ENCODE data around the gene OR2C1. TPM values are rescaled to one million over a fixed set of nuclear protein-coding genes. Genes with fewer than 3 reads are reported as not detected.

The OR2C1 gene
- total RNA-seq, 1 experiment from 2014 or later, result not detected

DNA sequence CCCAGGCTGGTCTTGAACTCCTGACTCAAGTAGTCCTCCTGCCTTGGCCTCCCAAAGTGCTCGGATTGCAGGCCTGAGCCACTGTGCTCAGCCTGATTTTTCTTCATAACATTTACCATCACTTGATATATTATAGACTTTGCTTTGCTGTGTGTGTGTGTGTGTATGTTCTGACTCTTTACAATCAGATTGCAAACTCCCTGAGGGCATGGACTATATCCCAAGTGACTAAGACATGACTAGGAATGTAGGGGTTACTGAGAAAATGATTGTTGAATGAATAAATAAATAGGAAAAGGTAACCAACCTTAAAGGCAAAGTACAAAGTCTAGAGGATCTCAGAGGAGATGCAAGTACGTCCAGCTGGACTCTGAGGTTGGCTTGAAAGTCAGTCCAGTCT lies 9.6 kb upstream of the OR2C1 start:
- Mint-ChIP-seq H3K27ac (no peak overlapping the region), H3K4me3 (no peak overlapping the region), H3K9me3 (peaks cover 65 to 75% of the 10 kb centered on the region in 2 experiments), H3K36me3 (ENCODE audit: insufficient read depth in 1 of 3, low read depth in 3 of 3) (no peaks in the 10 kb centered on the region), H3K27me3 (ENCODE audit: low read depth) (peaks cover 18% of the 10 kb centered on the region), H3K4me1 (no peaks in the 10 kb centered on the region)
- no peaks in the 10 kb centered on the region for H3K27me3 ChIP-seq (ENCODE audit: insufficient read depth, low read length)
- H3K4ac ChIP-seq (ENCODE audit: low read depth, low read length), result no peak overlapping the region
- H3K9me3 ChIP-seq (ENCODE audit: control insufficient read depth, low read depth, low read length), result peaks cover 15% of the 10 kb centered on the region
- no peak overlapping the region for H2AK5ac ChIP-seq (ENCODE audit: insufficient read length, low read length)
- H3K4me1 ChIP-seq (ENCODE audit: insufficient read depth, low read length), result no peaks in the 10 kb centered on the region
- no peaks in the 10 kb centered on the region for H4K20me1 ChIP-seq (ENCODE audit: control insufficient read depth, insufficient read depth, insufficient read length)
- no peak overlapping the region for H2BK20ac ChIP-seq (ENCODE audit: low read depth, low read length, poor library complexity, severe bottlenecking)
- H3K23ac ChIP-seq (ENCODE audit: insufficient read length, low read depth, low read length), result no peak overlapping the region
- H4K91ac ChIP-seq (ENCODE audit: insufficient read length, low read depth, low read length), result no peak overlapping the region
- no peak overlapping the region for H2BK5ac ChIP-seq (ENCODE audit: insufficient read length, low read length)
- no peak overlapping the region for H3K56ac ChIP-seq (ENCODE audit: insufficient read length, low read depth, low read length)
- no peak overlapping the region for H4K8ac ChIP-seq (replicated peaks; ENCODE audit: insufficient read length, low read depth, low read length)
- no CpG with 5 or more reads among the region's 2 CpGs for WGBS (ENCODE audit: extremely low coverage, insufficient read length, low lambda C conversion rate)
- TF ChIP-seq, protein P1, sequence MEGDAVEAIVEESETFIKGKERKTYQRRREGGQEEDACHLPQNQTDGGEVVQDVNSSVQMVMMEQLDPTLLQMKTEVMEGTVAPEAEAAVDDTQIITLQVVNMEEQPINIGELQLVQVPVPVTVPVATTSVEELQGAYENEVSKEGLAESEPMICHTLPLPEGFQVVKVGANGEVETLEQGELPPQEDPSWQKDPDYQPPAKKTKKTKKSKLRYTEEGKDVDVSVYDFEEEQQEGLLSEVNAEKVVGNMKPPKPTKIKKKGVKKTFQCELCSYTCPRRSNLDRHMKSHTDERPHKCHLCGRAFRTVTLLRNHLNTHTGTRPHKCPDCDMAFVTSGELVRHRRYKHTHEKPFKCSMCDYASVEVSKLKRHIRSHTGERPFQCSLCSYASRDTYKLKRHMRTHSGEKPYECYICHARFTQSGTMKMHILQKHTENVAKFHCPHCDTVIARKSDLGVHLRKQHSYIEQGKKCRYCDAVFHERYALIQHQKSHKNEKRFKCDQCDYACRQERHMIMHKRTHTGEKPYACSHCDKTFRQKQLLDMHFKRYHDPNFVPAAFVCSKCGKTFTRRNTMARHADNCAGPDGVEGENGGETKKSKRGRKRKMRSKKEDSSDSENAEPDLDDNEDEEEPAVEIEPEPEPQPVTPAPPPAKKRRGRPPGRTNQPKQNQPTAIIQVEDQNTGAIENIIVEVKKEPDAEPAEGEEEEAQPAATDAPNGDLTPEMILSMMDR (conservative IDR thresholded peaks at IDR 0.05), result no peak
- H3K9ac ChIP-seq (ENCODE audit: extremely low read depth, insufficient read length, low read length), result no peak overlapping the region
- no peaks in the 10 kb centered on the region for H3K23me2 ChIP-seq (ENCODE audit: insufficient read length, low read depth, low read length, poor library complexity, severe bottlenecking)
- H3K79me2 ChIP-seq (ENCODE audit: insufficient read depth, low read length), result no peaks in the 10 kb centered on the region
- no peak overlapping the region for H2BK120ac ChIP-seq (ENCODE audit: low read depth, low read length, poor library complexity, severe bottlenecking)
- no peaks in the 10 kb centered on the region for H3K79me1 ChIP-seq (ENCODE audit: insufficient read depth, low read depth, low read length, poor library complexity, severe bottlenecking)
- H2BK15ac ChIP-seq (ENCODE audit: low read depth, low read length), result no peak overlapping the region
- no peak overlapping the region for H3K14ac ChIP-seq (ENCODE audit: insufficient read depth, low read length)
- no peak overlapping the region for H3K27ac ChIP-seq (ENCODE audit: insufficient read length, low read depth, low read length)
- no peak overlapping the region for H2BK12ac ChIP-seq (ENCODE audit: insufficient read length, low read depth, low read length)
- H2AFZ ChIP-seq (ENCODE audit: low read length), result no peak overlapping the region
- no peak for DNase-seq
- H4K5ac ChIP-seq (ENCODE audit: insufficient read length, low read depth, low read length), result no peak overlapping the region
- no peak overlapping the region for H3T11ph ChIP-seq (ENCODE audit: low read length)
- H3K4me2 ChIP-seq (ENCODE audit: insufficient read depth, insufficient read length, low read length), result no peak overlapping the region
- no peak overlapping the region for H3K18ac ChIP-seq (ENCODE audit: insufficient read length, low read depth, low read length)

Measured in H9 (cell line).